Heart left ventricle (tissue), 13 donors: ENCODE measurements around the gene SERPINA9.

Experiments
- CTCF ChIP-seq, 12 donors: fragments of 200-600 bp; sonication (generic) in 4 of 12; IDR thresholded peaks; one replicate each; pipeline versions ENCODE4 v1.5.0 to v1.8.0; 2018 to 2022; ENCODE audit warnings: antibody characterized with exemption in 12 of 12, mild to moderate bottlenecking in 5 of 12
- POLR2A ChIP-seq, 2 donors: fragments of 450-650 bp; IDR thresholded peaks; one replicate each; pipeline ENCODE4 v1.6.1; 2017; ENCODE audit warnings: antibody characterized with exemption in 2 of 2, mild to moderate bottlenecking in 2 of 2, moderate library complexity in 2 of 2
- donor health status: ischemic (EF 13 %, LVEDD 7.1; RV severe dilation, severe dysfunction).
- donor health status: DM: no; HTN: yes; CAD: no.
- donor health status: DM: no; HTN: no; CAD: no.
- donor health status: ischemic (EF 25% LVEDD 6.9; RV normal size, moderate dysfunction).
- donor health status: ischemic (EF 25% LVEDD 5.7; RV mildly dilated, moderate dysfunction).
- donor health status: ischemic (EF 35%, LVEDD 5.7; RV mildly dilated, moderate dysfunction).
- donor health status: nonischemic (EF 11% LVEDD 7.7; RV severe dilation, severe dysfunction).
- donor health status: DM: yes; HTN: yes; CAD: no.
- donor health status: PGD.
- donor health status: ischemic (EF 29% LVEDD 5.4; RV normal size, mild dysfunction).
- donor health status: nonischemic (EF 23%, LVEDD 6.1; RV moderate dilation, normal function).

DNA sequence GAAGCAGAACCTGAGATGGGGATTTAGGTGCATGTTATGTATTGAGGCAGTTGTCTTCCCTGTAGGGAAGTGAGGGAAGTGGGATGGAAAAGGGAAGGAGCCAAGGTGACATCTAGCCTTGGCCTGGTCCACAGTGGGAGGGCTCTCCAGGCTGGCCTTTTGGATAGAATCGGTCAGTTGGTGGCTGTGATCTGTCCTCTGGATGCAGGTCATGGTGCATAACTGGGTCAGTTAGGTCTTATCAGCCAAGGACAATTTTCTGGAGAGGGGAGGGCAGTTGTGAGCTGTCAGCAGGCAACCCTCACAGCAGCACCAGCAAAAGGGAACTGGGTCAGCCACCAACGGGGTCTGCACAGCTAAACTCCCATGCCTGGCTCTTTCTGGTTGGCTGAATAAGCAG is 23.7 kb upstream of the SERPINA9 start:
- TF ChIP-seq POLR2A (IDR thresholded peaks at IDR 0.05) (no peak), CTCF (IDR thresholded peaks at IDR 0.05) (no peak)
